Endothelial cell (in vitro differentiated cells): ENCODE data around the gene THNSL1. TPM values are rescaled to one million over a fixed set of nuclear protein-coding genes. Genes with fewer than 3 reads are reported as not detected.

Source experiments
- DNase-seq: peaks from one replicate; pipeline ENCODE4 v3.0.0; 2021; ENCODE audit warnings: low spot score
- H3K27ac Mint-ChIP-seq: one replicate; pipeline ENCODE4 v1.8.0; 2021; ENCODE audit warnings: mixed read lengths, inconsistent platforms; ENCODE audit not compliant: unreplicated experiment
- H3K27me3 Mint-ChIP-seq: one replicate; pipeline ENCODE4 v1.8.0; 2021; ENCODE audit warnings: mild to moderate bottlenecking, moderate library complexity, mixed read lengths, inconsistent platforms; ENCODE audit not compliant: unreplicated experiment
- H3K36me3 Mint-ChIP-seq: one replicate; pipeline ENCODE4 v1.8.0; 2021; ENCODE audit warnings: mild to moderate bottlenecking, low read depth, mixed read lengths, inconsistent platforms; ENCODE audit not compliant: unreplicated experiment
- H3K4me1 Mint-ChIP-seq: one replicate; pipeline ENCODE4 v1.8.0; 2021; ENCODE audit warnings: mild to moderate bottlenecking, mixed read lengths, inconsistent platforms; ENCODE audit not compliant: unreplicated experiment
- H3K4me3 Mint-ChIP-seq: one replicate; pipeline ENCODE4 v1.8.0; 2021; ENCODE audit warnings: mild to moderate bottlenecking, mixed read lengths, inconsistent platforms; ENCODE audit not compliant: unreplicated experiment
- H3K9me3 Mint-ChIP-seq: one replicate; pipeline ENCODE4 v1.8.0; 2021; ENCODE audit warnings: mixed read lengths, inconsistent platforms; ENCODE audit not compliant: unreplicated experiment
- CTCF ChIP-seq: fragments of 200-600 bp; sonication (generic); IDR thresholded peaks from one replicate; pipeline ENCODE4 v1.5.0; 2021; ENCODE audit warnings: antibody characterized with exemption; ENCODE audit not compliant: unreplicated experiment
- total RNA-seq: library from RNA; stranded (reverse); fragmentation: NEBNext Ultra II Directional; extraction: Animal tissue kit (Norgen Biotek cat#: 25700); gene quantifications from one replicate; pipeline ENCODE4 v1.2.1, GENCODE V29; 2021; ENCODE audit not compliant: unreplicated experiment

The THNSL1 gene
- total RNA-seq, 1 donor from 2014 or later = 3.6 TPM

- Mint-ChIP-seq H3K4me1 (peaks cover 15% of the 10 kb centered on the region), H3K9me3 (no peaks in the 10 kb centered on the region), H3K36me3 (peaks cover 4% of the 10 kb centered on the region), H3K27ac (no peak overlapping the region), H3K4me3 (no peak overlapping the region), H3K27me3 (peaks cover 1% of the 10 kb centered on the region)
- no peak for DNase-seq
- no peak for TF ChIP-seq CTCF
Measured at GRCh38 chr10:25061125-25061524, 44.7 kb downstream of the THNSL1 start.

- no peak for DNase-seq
- Mint-ChIP-seq H3K27ac (peak overlapping the region; percentile 53), H3K36me3 (peaks cover 4% of the 10 kb centered on the region), H3K27me3 (peaks cover 1% of the 10 kb centered on the region), H3K9me3 (no peaks in the 10 kb centered on the region), H3K4me1 (peaks cover 15% of the 10 kb centered on the region), H3K4me3 (no peak overlapping the region)
- TF ChIP-seq CTCF = no peak
Measured at GRCh38 chr10:25061711-25062449, 45.5 kb downstream of the THNSL1 start.

GRCh38 chr10:25063157-25063556 is 46.7 kb downstream of the THNSL1 start:
- no peak for TF ChIP-seq CTCF
- H3K36me3 Mint-ChIP-seq = peaks cover 4% of the 10 kb centered on the region
- no peak overlapping the region for H3K4me3 Mint-ChIP-seq
- H3K27me3 Mint-ChIP-seq = peaks cover 1% of the 10 kb centered on the region
- no peaks in the 10 kb centered on the region for H3K9me3 Mint-ChIP-seq
- H3K27ac Mint-ChIP-seq = no peak overlapping the region
- no peak for DNase-seq
- peaks cover 17% of the 10 kb centered on the region for H3K4me1 Mint-ChIP-seq

GRCh38 chr10:25063644-25064043 is 47.2 kb downstream of the THNSL1 start:
- peaks cover 4% of the 10 kb centered on the region for H3K36me3 Mint-ChIP-seq
- no peak overlapping the region for H3K27ac Mint-ChIP-seq
- TF ChIP-seq CTCF = no peak
- no peak for DNase-seq
- H3K27me3 Mint-ChIP-seq = peaks cover 1% of the 10 kb centered on the region
- no peaks in the 10 kb centered on the region for H3K9me3 Mint-ChIP-seq
- H3K4me3 Mint-ChIP-seq = no peak overlapping the region
- peaks cover 22% of the 10 kb centered on the region for H3K4me1 Mint-ChIP-seq

GRCh38 chr10:25064401-25064800 is 48.0 kb downstream of the THNSL1 start:
- no peak for TF ChIP-seq CTCF
- peaks cover 1% of the 10 kb centered on the region for H3K27me3 Mint-ChIP-seq
- DNase-seq = no peak
- H3K4me1 Mint-ChIP-seq = peaks cover 24% of the 10 kb centered on the region
- peaks cover 4% of the 10 kb centered on the region for H3K36me3 Mint-ChIP-seq
- H3K4me3 Mint-ChIP-seq = no peak overlapping the region
- no peaks in the 10 kb centered on the region for H3K9me3 Mint-ChIP-seq
- H3K27ac Mint-ChIP-seq = no peak overlapping the region
